ENCODE measurements around the gene SRP68.

GRCh38 chr17:76009447-76009846 is 62.9 kb downstream of the SRP68 start:
- TF ChIP-seq CTCF (IDR thresholded peaks at IDR 0.05; ENCODE audit: low read length) (no peak), EZH2phosphoT487 (IDR thresholded peaks at IDR 0.05; ENCODE audit: low read length) (no peak)

Data from MM.1S (cell line).